ENCODE data around the gene ANXA6. TPM values are rescaled to one million over a fixed set of nuclear protein-coding genes. Genes with fewer than 3 reads are reported as not detected.

Gene ANXA6
- total and polyA plus RNA-seq, 7 experiments from 2014 or later, result 212 to 512 (median 272) TPM

DNA sequence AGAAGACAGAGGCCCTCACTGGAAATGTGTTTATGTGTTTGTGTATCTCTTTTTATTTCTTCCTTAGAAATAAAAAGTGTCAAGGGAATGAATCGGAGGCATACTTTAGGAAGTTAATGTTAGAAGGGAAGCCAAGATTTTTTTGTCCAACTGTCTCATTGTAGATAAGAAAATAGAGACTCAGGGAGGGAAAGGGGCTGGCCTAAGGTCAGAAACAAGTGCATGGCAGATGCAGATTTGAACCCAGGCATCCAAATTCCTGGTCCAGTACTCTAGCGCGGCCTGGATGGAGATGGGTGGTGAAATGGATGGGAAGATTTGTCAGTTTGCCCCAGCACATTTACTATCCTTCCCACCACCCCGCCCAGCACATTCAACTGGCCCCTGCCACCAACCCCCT, 56.9 kb downstream of the ANXA6 start:
- Histone ChIP-seq H3K4me1 (ENCODE audit: control insufficient read depth in 2 of 2, insufficient read depth in 2 of 2, low read length in 2 of 2) (peaks cover 1 to 28% of the 10 kb centered on the region in 2 donors), H3K36me3 (ENCODE audit: control insufficient read depth in 2 of 3, insufficient read depth in 3 of 3, low read length in 3 of 3) (peaks cover 25 to 58% (median 33%) of the 10 kb centered on the region in 3 experiments), H3K27ac (ENCODE audit: low read depth, low read length) (no peak overlapping the region), H3K9me3 (ENCODE audit: control insufficient read depth in 2 of 3, low read length in 3 of 3) (no peaks in the 10 kb centered on the region), H3K27me3 (ENCODE audit: control insufficient read depth in 2 of 2, insufficient read depth in 2 of 2, low read length in 2 of 2) (no peaks in the 10 kb centered on the region), H3K4me3 (ENCODE audit: low read length) (no peak overlapping the region)
- Mint-ChIP-seq H3K9me3 (no peaks in the 10 kb centered on the region), H3K4me1 (peaks cover 36 to 60% (median 47%) of the 10 kb centered on the region in 7 donors), H3K27me3 (no peaks in the 10 kb centered on the region), H3K4me3 (no peak overlapping the region), H3K36me3 (peaks cover 12 to 41% (median 23%) of the 10 kb centered on the region in 5 donors), H3K27ac (peak overlapping the region; percentile 55 to 90 (median 70))
- DNase-seq (no peak), ATAC-seq (no peak)
- CTCF ChIA-PET, result no interaction called here
- POLR2A ChIA-PET, result no interaction called here
- intact Hi-C loops (cut with micrococcal nuclease), result loop anchor here in 1 of 2 donors (2.0 kb wide), 1 partner anchor 14 kb away; no protein-coding TSS in a partner anchor

DNA sequence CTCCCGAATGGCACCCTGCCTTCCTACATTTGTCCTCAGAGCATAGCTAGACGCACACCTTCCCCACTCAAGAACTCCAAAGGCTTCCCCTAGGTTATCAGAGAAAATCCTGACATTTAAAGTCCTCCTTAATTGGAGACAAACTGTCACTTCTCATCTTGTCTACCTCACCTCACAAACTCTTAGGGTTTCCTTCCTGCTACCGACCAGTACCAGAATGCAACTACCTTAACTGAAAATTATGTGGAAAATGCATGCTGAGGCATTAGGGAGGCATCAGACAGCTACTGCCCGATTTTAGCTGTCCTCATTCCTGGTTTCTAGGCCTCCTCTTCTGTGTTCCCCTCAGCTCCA, 58.8 kb downstream of the ANXA6 start:
- intact Hi-C loops (cut with micrococcal nuclease), result loop anchor here (1.0 to 5.0 kb wide), 3 partner anchors 15 to 46 kb away; no protein-coding TSS in a partner anchor
- Mint-ChIP-seq H3K4me1 (peaks cover 51 to 79% (median 62%) of the 10 kb centered on the region in 7 donors), H3K36me3 (peaks cover 9 to 42% (median 13%) of the 10 kb centered on the region in 5 donors), H3K27me3 (no peaks in the 10 kb centered on the region), H3K9me3 (no peaks in the 10 kb centered on the region), H3K27ac (peak overlapping the region; percentile 72 to 92 (median 86)), H3K4me3 (peak overlapping the region in 7 of 10 donors; percentile 25 to 68 (median 44))
- DNase-seq, result no peak
- H3K36me3 ChIP-seq (ENCODE audit: control insufficient read depth in 2 of 3, insufficient read depth in 3 of 3, low read length in 3 of 3), result peaks cover 19 to 38% (median 20%) of the 10 kb centered on the region in 3 experiments
- no peak overlapping the region for H3K4me3 ChIP-seq (ENCODE audit: low read length)
- no peaks in the 10 kb centered on the region for H3K27me3 ChIP-seq (ENCODE audit: control insufficient read depth in 2 of 2, insufficient read depth in 2 of 2, low read length in 2 of 2)
- peaks cover 19 to 46% of the 10 kb centered on the region in 2 donors for H3K4me1 ChIP-seq (ENCODE audit: control insufficient read depth in 2 of 2, insufficient read depth in 2 of 2, low read length in 2 of 2)
- no peaks in the 10 kb centered on the region for H3K9me3 ChIP-seq (ENCODE audit: control insufficient read depth in 2 of 3, low read length in 3 of 3)
- CTCF ChIA-PET, result interaction anchor here (0.5 to 1.1 kb wide), 4 partner anchors 9 to 306 kb away, joined by 3 to 4 read pairs (median 3); no protein-coding TSS in a partner anchor
- no peak for ATAC-seq
- peak overlapping the region; percentile 53 for H3K27ac ChIP-seq (ENCODE audit: low read depth, low read length)
- POLR2A ChIA-PET, result interaction anchor here (0.8 to 1.6 kb wide), 6 partner anchors 9 to 27 kb away, joined by 3 to 8 read pairs (median 3); partner anchors contain the start of gene TNIP1

DNA sequence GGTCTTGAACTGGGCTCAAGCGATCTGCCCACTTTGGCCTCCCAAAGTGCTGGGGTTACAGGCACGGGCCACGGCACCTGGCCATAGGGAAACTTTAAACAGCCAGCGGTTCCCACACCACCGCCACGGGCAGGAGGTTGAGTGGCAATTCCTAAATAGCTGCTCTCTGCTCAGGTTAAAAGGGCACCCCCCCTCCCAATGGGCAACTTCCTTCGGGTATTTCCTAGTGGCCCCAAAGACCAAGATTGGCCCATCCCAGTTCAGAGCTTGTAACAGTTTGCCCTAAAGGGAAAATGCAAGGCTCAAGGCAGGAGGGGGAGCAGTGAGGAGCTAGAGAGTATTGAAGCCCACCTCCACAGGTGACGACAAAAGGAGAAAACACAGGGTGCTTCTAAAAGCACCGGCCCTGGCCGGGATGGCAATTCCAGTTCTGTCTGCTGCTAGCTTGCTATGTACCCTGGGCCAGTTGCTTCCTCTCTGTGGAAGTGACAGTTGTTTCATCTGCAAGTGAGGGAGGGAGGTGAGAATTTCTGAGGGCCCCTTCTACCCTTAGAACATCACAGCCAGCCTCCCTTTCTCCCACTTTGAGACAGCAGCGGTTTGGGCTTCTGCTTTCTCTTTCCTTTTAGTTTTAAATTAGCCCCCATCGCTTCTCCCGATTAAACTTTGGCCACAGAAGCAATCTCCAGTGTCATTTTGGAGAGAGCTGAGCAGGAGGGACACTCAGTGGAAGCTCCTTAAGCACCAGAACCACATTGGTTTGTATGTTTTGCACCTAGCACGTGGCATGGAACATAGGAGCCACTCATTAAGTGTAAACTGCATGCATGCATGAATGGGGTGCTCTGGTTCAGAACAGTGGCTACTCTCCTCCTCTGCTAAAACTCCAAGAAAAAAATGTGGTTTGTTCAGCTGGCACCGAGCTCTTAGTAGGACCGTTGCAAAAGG, 59.5 kb downstream of the ANXA6 start:
- H3K27me3 ChIP-seq (ENCODE audit: control insufficient read depth in 2 of 2, insufficient read depth in 2 of 2, low read length in 2 of 2), result no peaks in the 10 kb centered on the region
- peaks cover 26 to 53% of the 10 kb centered on the region in 2 donors for H3K4me1 ChIP-seq (ENCODE audit: control insufficient read depth in 2 of 2, insufficient read depth in 2 of 2, low read length in 2 of 2)
- H3K9me3 Mint-ChIP-seq, result no peaks in the 10 kb centered on the region
- ATAC-seq (peak; percentile 56), DNase-seq (no peak)
- H3K27me3 Mint-ChIP-seq, result no peaks in the 10 kb centered on the region
- peaks cover 13 to 32% (median 17%) of the 10 kb centered on the region in 3 experiments for H3K36me3 ChIP-seq (ENCODE audit: control insufficient read depth in 2 of 3, insufficient read depth in 3 of 3, low read length in 3 of 3)
- CTCF ChIA-PET, result interaction anchor here (0.5 to 1.1 kb wide), 4 partner anchors 18 to 305 kb away, joined by 3 to 4 read pairs (median 3); no protein-coding TSS in a partner anchor
- intact Hi-C loops (cut with micrococcal nuclease), result loop anchor here (1.0 to 5.0 kb wide), 3 partner anchors 15 to 46 kb away; no protein-coding TSS in a partner anchor
- peaks cover 57 to 85% (median 68%) of the 10 kb centered on the region in 7 donors for H3K4me1 Mint-ChIP-seq
- H3K27ac ChIP-seq (ENCODE audit: low read depth, low read length), result peak overlapping the region; percentile 53
- no peaks in the 10 kb centered on the region for H3K9me3 ChIP-seq (ENCODE audit: control insufficient read depth in 2 of 3, low read length in 3 of 3)
- H3K36me3 Mint-ChIP-seq, result peaks cover 5 to 37% (median 9%) of the 10 kb centered on the region in 5 donors
- H3K27ac Mint-ChIP-seq, result peak overlapping the region; percentile 72 to 92 (median 86)
- POLR2A ChIA-PET, result interaction anchor here (0.8 to 1.6 kb wide), 5 partner anchors 8 to 28 kb away, joined by 3 to 8 read pairs (median 3); partner anchors contain the start of gene TNIP1
- H3K4me3 Mint-ChIP-seq, result peak overlapping the region in 8 of 10 donors; percentile 5 to 68 (median 38)
- H3K4me3 ChIP-seq (ENCODE audit: low read length), result no peak overlapping the region

DNA sequence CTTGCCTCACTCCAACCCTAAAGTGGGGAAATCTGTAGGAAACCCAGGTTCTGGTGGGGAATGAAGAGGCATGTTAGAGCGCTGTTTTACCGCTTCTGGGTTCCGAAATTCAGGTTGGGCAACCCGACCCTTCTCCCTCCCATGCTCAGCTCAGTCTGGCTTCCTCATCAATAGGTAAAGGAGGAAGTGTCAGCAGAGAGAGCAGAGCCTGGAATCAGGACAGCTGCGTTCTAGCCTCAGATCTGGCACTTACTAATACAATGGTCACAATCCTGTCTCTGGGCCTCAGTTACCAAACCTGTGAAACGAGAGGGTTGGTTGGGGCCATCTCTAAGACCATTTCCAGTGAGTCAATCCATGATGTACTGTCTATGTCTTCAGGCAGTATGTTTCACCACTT, 60.5 kb downstream of the ANXA6 start:
- Mint-ChIP-seq H3K4me3 (no peak overlapping the region), H3K4me1 (peaks cover 58 to 95% (median 76%) of the 10 kb centered on the region in 7 donors), H3K27ac (peak overlapping the region; percentile 36 to 90 (median 82)), H3K27me3 (no peaks in the 10 kb centered on the region), H3K9me3 (no peaks in the 10 kb centered on the region), H3K36me3 (peaks cover 5 to 37% (median 7%) of the 10 kb centered on the region in 5 donors)
- Histone ChIP-seq H3K4me1 (ENCODE audit: control insufficient read depth in 2 of 2, insufficient read depth in 2 of 2, low read length in 2 of 2) (peaks cover 31 to 53% of the 10 kb centered on the region in 2 donors), H3K27me3 (ENCODE audit: control insufficient read depth in 2 of 2, insufficient read depth in 2 of 2, low read length in 2 of 2) (no peaks in the 10 kb centered on the region), H3K9me3 (ENCODE audit: control insufficient read depth in 2 of 3, low read length in 3 of 3) (no peaks in the 10 kb centered on the region), H3K27ac (ENCODE audit: low read depth, low read length) (no peak overlapping the region), H3K4me3 (ENCODE audit: low read length) (no peak overlapping the region), H3K36me3 (ENCODE audit: control insufficient read depth in 2 of 3, insufficient read depth in 3 of 3, low read length in 3 of 3) (peaks cover 4 to 21% (median 8%) of the 10 kb centered on the region in 3 experiments)
- ChIA-PET POLR2A (interaction anchor here (1.1 kb wide), 1 partner anchor 10 kb away, joined by 3 read pairs; no protein-coding TSS in a partner anchor), CTCF (no interaction called here)
- intact Hi-C loops (cut with micrococcal nuclease), result loop anchor here (5.0 kb wide), 2 partner anchors 35 to 45 kb away; no protein-coding TSS in a partner anchor
- ATAC-seq (peak; percentile 19), DNase-seq (no peak)

DNA sequence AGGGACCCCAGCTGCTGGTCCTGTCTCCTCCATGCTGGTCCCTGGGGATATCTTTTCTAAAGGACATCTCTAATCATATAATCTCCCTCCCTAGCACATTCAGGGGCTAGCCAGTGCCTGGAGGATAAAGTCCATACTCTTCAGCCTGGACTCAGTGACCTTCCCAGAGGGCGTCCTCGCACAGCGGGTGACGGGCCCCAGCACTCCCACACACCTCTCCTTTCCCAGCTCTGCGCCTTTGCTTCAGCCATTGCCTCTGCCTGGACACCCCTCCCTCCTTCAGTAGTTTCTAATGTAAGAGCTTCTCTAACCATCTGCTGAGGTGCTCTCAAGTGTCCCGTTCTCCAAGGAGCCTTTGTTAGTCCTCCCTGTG, 61.6 kb downstream of the ANXA6 start:
- Mint-ChIP-seq H3K4me3 (peak overlapping the region in 4 of 10 donors; percentile 3 to 73 (median 35)), H3K4me1 (peaks cover 64 to 98% (median 82%) of the 10 kb centered on the region in 7 donors), H3K9me3 (no peaks in the 10 kb centered on the region), H3K27ac (peak overlapping the region; percentile 71 to 90 (median 84)), H3K27me3 (no peaks in the 10 kb centered on the region), H3K36me3 (peaks cover 5 to 38% (median 5%) of the 10 kb centered on the region in 5 donors)
- ATAC-seq (no peak), DNase-seq (no peak)
- intact Hi-C loops (cut with micrococcal nuclease), result loop anchor here (5.0 kb wide), 2 partner anchors 34 to 44 kb away; no protein-coding TSS in a partner anchor
- H3K36me3 ChIP-seq (ENCODE audit: control insufficient read depth in 2 of 3, insufficient read depth in 3 of 3, low read length in 3 of 3), result peaks cover 0 to 11% (median 0%) of the 10 kb centered on the region in 3 experiments
- peak overlapping the region; percentile 53 for H3K27ac ChIP-seq (ENCODE audit: low read depth, low read length)
- POLR2A ChIA-PET, result interaction anchor here (0.6 to 1.2 kb wide), 5 partner anchors 9 to 128 kb away, joined by 3 to 5 read pairs (median 3); partner anchors contain the start of genes CCDC69 and TNIP1
- CTCF ChIA-PET, result interaction anchor here (1.6 to 1.8 kb wide), 2 partner anchors 19 to 44 kb away, joined by 5 to 8 read pairs; no protein-coding TSS in a partner anchor
- H3K4me1 ChIP-seq (ENCODE audit: control insufficient read depth in 2 of 2, insufficient read depth in 2 of 2, low read length in 2 of 2), result peaks cover 31 to 53% of the 10 kb centered on the region in 2 donors
- H3K9me3 ChIP-seq (ENCODE audit: control insufficient read depth in 2 of 3, low read length in 3 of 3), result no peaks in the 10 kb centered on the region
- H3K27me3 ChIP-seq (ENCODE audit: control insufficient read depth in 2 of 2, insufficient read depth in 2 of 2, low read length in 2 of 2), result no peaks in the 10 kb centered on the region
- no peak overlapping the region for H3K4me3 ChIP-seq (ENCODE audit: low read length)

Data from naive thymus-derived CD4-positive, alpha-beta T cell (primary cell).